Left lung (tissue), 10 donors: ENCODE data around the gene NEDD4. TPM values are rescaled to one million over a fixed set of nuclear protein-coding genes. Genes with fewer than 3 reads are reported as not detected.

ENCODE experiments used
- ATAC-seq: fragments of 200-7000 bp; cut with Tn5 transposase; one replicate; pipeline ENCODE4 v1.9.1; 2020; ENCODE audit warnings: moderate library complexity
- DNase-seq, 4 donors: peaks; one replicate each; pipeline ENCODE4 v3.0.0-alpha.2; 2013 to 2020
- H3K27ac ChIP-seq, 2 donors: fragments of 200-600 bp; sonication (generic) in 1 of 2; one replicate each; pipeline versions ENCODE4 v1.5.0 to v1.8.0; 2020 to 2021
- H3K27me3 ChIP-seq, 2 donors: fragments of 200-600 bp; sonication (generic) in 1 of 2; one replicate each; pipeline versions ENCODE4 v1.5.0 to v1.8.0; 2020 to 2021
- H3K36me3 ChIP-seq, 2 donors: fragments of 200-600 bp; sonication (generic) in 1 of 2; one replicate each; pipeline versions ENCODE4 v1.5.0 to v1.8.0; 2020 to 2021
- H3K4me1 ChIP-seq, 2 donors: fragments of 200-600 bp; one replicate each; pipeline ENCODE4 v1.8.0; 2021
- H3K4me3 ChIP-seq, 2 donors: fragments of 200-600 bp; sonication (generic) in 1 of 2; one replicate each; pipeline versions ENCODE4 v1.5.0 to v1.8.0; 2020 to 2021; ENCODE audit warnings: mild to moderate bottlenecking in 1 of 2
- H3K9me3 ChIP-seq, 2 donors: fragments of 200-600 bp; sonication (generic) in 1 of 2; one replicate each; pipeline versions ENCODE4 v1.5.0 to v1.8.0; 2020 to 2021
- intact Hi-C, 2 donors: fragments of 100-400 bp; cut with DNase I; formaldehyde crosslinking; loops; one replicate each; pipeline versions ENCODE4 v1.11.2 to v1.14.2; 2022
- polyA plus RNA-seq, 6 donors: library from polyadenylated mRNA; unstranded; fragments of 120-200 nt; gene quantifications; one replicate each; pipeline ENCODE4 v1.2.1, GENCODE V29; 2013; ENCODE audit not compliant: insufficient read length in 6 of 6
- total RNA-seq, 2 donors: library from RNA; stranded (reverse); fragmentation: NEBNext Ultra II Directional; extraction: Animal tissue kit (Norgen Biotek cat#: 25700); gene quantifications; one replicate each; pipeline ENCODE4 v1.2.1, GENCODE V29; 2021
- TF ChIP-seq, protein P1 (sequence below), 2 donors: fragments of 200-600 bp; sonication (generic) in 1 of 2; IDR thresholded peaks; one replicate each; pipeline versions ENCODE4 v1.5.0 to v1.8.0; 2021; ENCODE audit warnings: antibody characterized with exemption in 2 of 2
- donor health status: DM: no; HTN: yes; CAD: no.
- donor health status: DM: no; HTN: no; CAD: no.

The NEDD4 gene
- total and polyA plus RNA-seq, 8 donors, result 15.0 to 19.5 (median 17.0) TPM

DNA sequence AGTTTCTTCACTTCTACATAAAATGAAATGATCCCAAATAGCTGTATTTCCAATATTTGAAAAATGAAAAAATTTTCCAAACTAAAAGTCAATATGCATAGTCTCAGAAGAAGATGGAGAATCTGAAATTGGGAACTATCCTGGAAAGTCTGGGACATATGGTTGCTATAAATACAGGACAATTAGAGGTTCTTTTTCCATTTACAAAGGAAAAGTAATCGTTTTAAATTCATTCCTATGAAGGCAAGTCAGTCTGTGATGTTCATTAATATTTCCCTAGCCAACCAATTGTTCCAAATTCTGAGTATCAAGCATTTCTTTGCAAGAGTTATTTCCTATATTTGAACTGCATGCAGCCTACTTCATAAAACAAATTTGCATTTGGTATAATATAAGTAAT, 102.2 kb downstream of the NEDD4 start:
- H3K27ac ChIP-seq, result no peak overlapping the region
- H3K36me3 ChIP-seq, result no peaks in the 10 kb centered on the region
- intact Hi-C loops, result no loop called here
- TF ChIP-seq, protein P1, sequence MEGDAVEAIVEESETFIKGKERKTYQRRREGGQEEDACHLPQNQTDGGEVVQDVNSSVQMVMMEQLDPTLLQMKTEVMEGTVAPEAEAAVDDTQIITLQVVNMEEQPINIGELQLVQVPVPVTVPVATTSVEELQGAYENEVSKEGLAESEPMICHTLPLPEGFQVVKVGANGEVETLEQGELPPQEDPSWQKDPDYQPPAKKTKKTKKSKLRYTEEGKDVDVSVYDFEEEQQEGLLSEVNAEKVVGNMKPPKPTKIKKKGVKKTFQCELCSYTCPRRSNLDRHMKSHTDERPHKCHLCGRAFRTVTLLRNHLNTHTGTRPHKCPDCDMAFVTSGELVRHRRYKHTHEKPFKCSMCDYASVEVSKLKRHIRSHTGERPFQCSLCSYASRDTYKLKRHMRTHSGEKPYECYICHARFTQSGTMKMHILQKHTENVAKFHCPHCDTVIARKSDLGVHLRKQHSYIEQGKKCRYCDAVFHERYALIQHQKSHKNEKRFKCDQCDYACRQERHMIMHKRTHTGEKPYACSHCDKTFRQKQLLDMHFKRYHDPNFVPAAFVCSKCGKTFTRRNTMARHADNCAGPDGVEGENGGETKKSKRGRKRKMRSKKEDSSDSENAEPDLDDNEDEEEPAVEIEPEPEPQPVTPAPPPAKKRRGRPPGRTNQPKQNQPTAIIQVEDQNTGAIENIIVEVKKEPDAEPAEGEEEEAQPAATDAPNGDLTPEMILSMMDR (IDR thresholded peaks at IDR 0.05), result no peak
- no peaks in the 10 kb centered on the region for H3K27me3 ChIP-seq
- no peak overlapping the region for H3K4me3 ChIP-seq
- no peaks in the 10 kb centered on the region for H3K4me1 ChIP-seq
- DNase-seq (no peak), ATAC-seq (no peak)
- peaks cover 0 to 24% of the 10 kb centered on the region in 2 donors for H3K9me3 ChIP-seq

- Histone ChIP-seq H3K9me3 (peaks cover 0 to 24% of the 10 kb centered on the region in 2 donors), H3K4me1 (no peaks in the 10 kb centered on the region), H3K27me3 (no peaks in the 10 kb centered on the region), H3K27ac (no peak overlapping the region), H3K36me3 (no peaks in the 10 kb centered on the region), H3K4me3 (no peak overlapping the region)
- intact Hi-C loops, result no loop called here
- TF ChIP-seq, protein P1 (IDR thresholded peaks at IDR 0.05), result no peak
- no peak for ATAC-seq
- no peak for DNase-seq
Observed at GRCh38 chr15:55884223-55884622, 109.2 kb downstream of the NEDD4 start.

GRCh38 chr15:55879181-55879580, 114.2 kb downstream of the NEDD4 start:
- Histone ChIP-seq H3K36me3 (no peaks in the 10 kb centered on the region), H3K27me3 (no peaks in the 10 kb centered on the region), H3K4me3 (no peak overlapping the region), H3K27ac (no peak overlapping the region), H3K9me3 (no peaks in the 10 kb centered on the region), H3K4me1 (no peaks in the 10 kb centered on the region)
- intact Hi-C loops, result no loop called here
- DNase-seq (no peak), ATAC-seq (no peak)
- TF ChIP-seq, protein P1 (IDR thresholded peaks at IDR 0.05), result no peak

GRCh38 chr15:55873024-55873720, 120.2 kb downstream of the NEDD4 start:
- intact Hi-C loops, result no loop called here
- Histone ChIP-seq H3K4me1 (no peaks in the 10 kb centered on the region), H3K9me3 (no peaks in the 10 kb centered on the region), H3K4me3 (no peak overlapping the region), H3K27ac (no peak overlapping the region), H3K27me3 (no peaks in the 10 kb centered on the region), H3K36me3 (no peaks in the 10 kb centered on the region)
- DNase-seq, result no peak
- TF ChIP-seq, protein P1 (IDR thresholded peaks at IDR 0.05), result no peak
- ATAC-seq, result no peak

DNA sequence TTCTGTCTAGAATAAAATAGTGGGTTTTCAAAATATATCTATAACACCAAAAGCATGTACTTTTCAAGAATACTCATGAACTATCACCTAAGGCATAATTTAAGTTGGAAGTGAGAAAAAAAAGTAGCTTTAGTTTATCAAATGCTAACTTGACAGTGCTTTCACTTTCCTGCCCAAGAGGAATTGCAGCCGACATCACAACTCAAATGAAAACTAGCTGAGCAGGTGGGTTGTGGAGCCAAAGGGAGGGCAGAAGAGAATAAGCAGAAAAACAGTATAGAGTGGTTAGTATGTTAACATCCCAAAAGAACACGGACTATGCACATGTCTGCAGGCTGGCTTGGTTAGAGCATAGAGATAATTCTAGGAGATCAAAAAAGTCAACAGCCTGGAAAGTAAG, 120.9 kb downstream of the NEDD4 start:
- H3K4me3 ChIP-seq, result no peak overlapping the region
- ATAC-seq (no peak), DNase-seq (no peak)
- H3K36me3 ChIP-seq, result no peaks in the 10 kb centered on the region
- TF ChIP-seq, protein P1 (IDR thresholded peaks at IDR 0.05), result no peak
- no peaks in the 10 kb centered on the region for H3K9me3 ChIP-seq
- intact Hi-C loops, result no loop called here
- no peaks in the 10 kb centered on the region for H3K27me3 ChIP-seq
- no peak overlapping the region for H3K27ac ChIP-seq
- no peaks in the 10 kb centered on the region for H3K4me1 ChIP-seq
